Type B pancreatic cell (in vitro differentiated cells): ENCODE data around the gene RBM45. TPM values are rescaled to one million over a fixed set of nuclear protein-coding genes. Genes with fewer than 3 reads are reported as not detected.

Source experiments
- DNase-seq: peaks from one replicate; pipeline ENCODE4 v3.0.0; 2021; ENCODE audit warnings: mixed read lengths; ENCODE audit not compliant: unreplicated experiment; ENCODE audit errors: extremely low spot score
- H3K27ac Mint-ChIP-seq: 2 replicates; pipeline ENCODE4 v1.8.0; 2021; ENCODE audit warnings: mild to moderate bottlenecking, mixed read lengths
- H3K27me3 Mint-ChIP-seq: 2 replicates; pipeline ENCODE4 v1.8.0; 2021; ENCODE audit warnings: mixed read lengths
- H3K36me3 Mint-ChIP-seq: 2 replicates; pipeline ENCODE4 v1.8.0; 2021; ENCODE audit warnings: mixed read lengths
- H3K4me1 Mint-ChIP-seq: one replicate; pipeline ENCODE4 v1.8.0; 2021; ENCODE audit warnings: mixed read lengths; ENCODE audit not compliant: unreplicated experiment
- H3K4me3 Mint-ChIP-seq: 2 replicates; pipeline ENCODE4 v1.8.0; 2021; ENCODE audit warnings: mild to moderate bottlenecking, mixed read lengths
- H3K9me3 Mint-ChIP-seq: 2 replicates; pipeline ENCODE4 v1.8.0; 2021; ENCODE audit warnings: mixed read lengths
- CTCF ChIP-seq: fragments of 200-600 bp; sonication (generic); conservative IDR thresholded peaks from 2 replicates; pipeline ENCODE4 v1.5.0; 2021; ENCODE audit warnings: antibody characterized with exemption, mild to moderate bottlenecking
- total RNA-seq: library from RNA; stranded (reverse); gene quantifications from 2 replicates; pipeline ENCODE4 v1.2.1, GENCODE V29; 2021; ENCODE audit warnings: low replicate concordance

The RBM45 gene
- total RNA-seq, 1 donor from 2014 or later = 15.1 TPM

- no peak overlapping the region for H3K4me3 Mint-ChIP-seq
- H3K27ac Mint-ChIP-seq = no peak overlapping the region
Observed at GRCh38 chr2:178119179-178119922, 7.1 kb downstream of the RBM45 start.

GRCh38 chr2:178123163-178123562, 10.9 kb downstream of the RBM45 start:
- DNase-seq = no peak
- Mint-ChIP-seq H3K9me3 (no peaks in the 10 kb centered on the region), H3K4me3 (no peak overlapping the region), H3K27ac (no peak overlapping the region), H3K27me3 (no peaks in the 10 kb centered on the region), H3K36me3 (peaks cover 17% of the 10 kb centered on the region), H3K4me1 (no peaks in the 10 kb centered on the region)
- no peak for TF ChIP-seq CTCF

More at GRCh38 chr2:178119179-178119922, 7.1 kb downstream of the RBM45 start:
- peaks cover 7% of the 10 kb centered on the region for H3K36me3 Mint-ChIP-seq
- TF ChIP-seq CTCF = no peak
- no peak for DNase-seq
- H3K27me3 Mint-ChIP-seq = no peaks in the 10 kb centered on the region
- H3K9me3 Mint-ChIP-seq = no peaks in the 10 kb centered on the region
- H3K4me1 Mint-ChIP-seq = no peaks in the 10 kb centered on the region

- H3K27me3 Mint-ChIP-seq = no peaks in the 10 kb centered on the region
- H3K4me3 Mint-ChIP-seq = no peak overlapping the region
- no peak overlapping the region for H3K27ac Mint-ChIP-seq
- DNase-seq = no peak
- no peak for TF ChIP-seq CTCF
- no peaks in the 10 kb centered on the region for H3K9me3 Mint-ChIP-seq
- H3K4me1 Mint-ChIP-seq = no peaks in the 10 kb centered on the region
- peaks cover 13% of the 10 kb centered on the region for H3K36me3 Mint-ChIP-seq
Observed at GRCh38 chr2:178125125-178125524, 12.9 kb downstream of the RBM45 start.

GRCh38 chr2:178125862-178126261, 13.6 kb downstream of the RBM45 start:
- DNase-seq = no peak
- Mint-ChIP-seq H3K4me1 (no peaks in the 10 kb centered on the region), H3K27me3 (no peaks in the 10 kb centered on the region), H3K27ac (no peak overlapping the region), H3K9me3 (no peaks in the 10 kb centered on the region), H3K36me3 (peaks cover 13% of the 10 kb centered on the region), H3K4me3 (no peak overlapping the region)
- TF ChIP-seq CTCF = no peak

GRCh38 chr2:178128836-178129630, 16.8 kb downstream of the RBM45 start:
- Mint-ChIP-seq H3K27ac (no peak overlapping the region), H3K9me3 (no peaks in the 10 kb centered on the region), H3K36me3 (peaks cover 13% of the 10 kb centered on the region), H3K4me1 (peaks cover 9% of the 10 kb centered on the region), H3K27me3 (no peaks in the 10 kb centered on the region), H3K4me3 (no peak overlapping the region)
- DNase-seq = no peak
- TF ChIP-seq CTCF = no peak
